GM21447 (cell line): ENCODE results near the gene CHAC1.

Experiments
- ATAC-seq: cut with Tn5 transposase; IDR thresholded peaks from one replicate; pipeline ENCODE4 v1.9.1; 2021; ENCODE audit not compliant: unreplicated experiment

The CHAC1 gene

DNA sequence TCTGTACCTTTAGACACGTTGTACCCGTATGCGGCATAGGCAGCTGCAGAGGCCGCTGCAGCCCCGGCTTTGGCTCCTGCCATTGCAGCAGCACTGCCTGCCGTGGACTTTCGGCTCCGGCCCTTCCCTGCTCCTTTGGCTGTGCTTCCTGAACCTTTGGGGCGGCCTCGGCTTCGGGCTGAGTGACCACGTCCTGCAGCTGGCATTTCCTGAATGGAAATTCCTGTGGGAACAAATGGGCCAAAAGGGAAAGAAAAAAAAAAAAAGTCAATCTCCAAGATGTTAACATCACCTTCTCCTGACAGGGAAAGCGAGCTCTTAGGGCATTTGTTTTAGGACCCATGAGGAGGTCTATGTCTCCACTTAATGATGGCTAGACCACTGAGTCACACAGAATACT lies 29.6 kb downstream of the CHAC1 start:
- ATAC-seq = no peak

DNA sequence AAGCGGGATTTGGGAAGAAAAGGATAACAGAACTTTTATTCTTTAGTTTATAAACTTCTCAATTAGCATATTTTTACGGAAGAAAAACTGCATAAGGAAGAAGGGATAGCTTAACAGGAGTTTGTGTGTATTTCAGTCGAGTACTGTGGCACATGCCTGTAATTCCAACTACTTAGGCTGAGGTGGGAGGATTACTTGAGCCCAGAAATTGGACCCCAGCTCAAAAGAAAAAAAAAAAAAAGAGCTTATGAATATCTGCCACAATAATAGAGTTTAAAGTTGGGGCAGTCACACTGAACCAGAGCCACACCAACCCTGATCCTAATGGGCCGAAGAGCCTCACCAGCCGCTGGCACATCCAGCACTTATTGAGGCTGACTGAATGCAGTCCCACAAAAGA lies 31.1 kb downstream of the CHAC1 start:
- ATAC-seq = no peak

DNA sequence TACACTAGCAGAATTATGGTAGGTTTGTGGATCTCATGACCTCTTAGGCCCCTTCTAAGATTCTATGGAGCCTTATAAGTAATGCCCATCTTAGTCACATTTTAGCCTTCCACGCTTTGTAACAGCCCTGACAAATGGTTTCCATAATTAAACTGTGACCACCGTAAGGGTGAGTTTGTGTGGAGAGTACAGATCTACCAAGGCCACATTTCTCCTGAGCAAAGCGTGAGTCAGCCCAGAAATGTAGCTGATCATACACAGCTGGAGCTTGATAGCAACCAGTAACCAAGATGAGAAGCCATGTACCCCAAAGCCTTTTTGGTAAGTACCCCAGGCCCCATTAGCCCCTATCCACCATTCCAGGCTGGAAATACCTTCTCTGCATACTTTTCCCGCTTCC lies 31.7 kb downstream of the CHAC1 start:
- ATAC-seq = no peak

DNA sequence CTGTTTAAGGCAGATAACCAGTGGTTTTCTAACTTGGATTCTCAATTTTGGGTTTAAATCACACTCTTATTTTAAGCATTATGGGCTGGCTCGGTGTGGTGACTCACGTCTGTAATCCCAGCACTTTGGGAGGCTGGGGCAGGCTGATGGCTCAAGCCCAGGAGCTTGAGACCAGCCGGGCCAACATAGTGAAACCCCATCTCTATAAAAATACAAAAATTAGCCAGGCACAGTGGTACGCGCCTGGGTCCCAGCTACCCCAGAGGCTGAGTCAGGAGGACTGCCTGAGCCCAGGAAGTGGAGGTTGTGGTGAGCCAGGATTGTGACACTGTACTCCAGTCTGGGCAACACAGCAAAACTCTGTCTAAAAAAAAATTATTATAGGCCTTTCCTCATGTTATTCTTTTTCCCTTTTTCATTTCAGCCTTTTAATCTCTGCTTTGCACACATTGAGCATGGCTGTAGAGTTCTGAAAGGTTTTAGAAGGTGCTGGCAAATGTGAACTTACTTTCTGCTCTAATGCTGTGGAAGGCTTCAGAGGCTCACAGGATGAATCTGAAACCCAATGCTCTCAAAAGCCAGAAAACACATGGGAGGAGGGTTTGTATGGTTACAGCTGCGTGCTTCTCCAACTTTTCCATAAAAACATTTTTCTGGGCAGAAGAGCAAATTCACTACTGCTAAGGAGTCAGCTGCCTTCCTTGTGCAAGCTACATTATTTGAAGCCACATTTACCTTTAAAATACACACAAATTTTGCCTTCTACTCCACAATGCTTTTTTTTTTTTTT lies 32.5 kb downstream of the CHAC1 start:
- ATAC-seq = no peak

DNA sequence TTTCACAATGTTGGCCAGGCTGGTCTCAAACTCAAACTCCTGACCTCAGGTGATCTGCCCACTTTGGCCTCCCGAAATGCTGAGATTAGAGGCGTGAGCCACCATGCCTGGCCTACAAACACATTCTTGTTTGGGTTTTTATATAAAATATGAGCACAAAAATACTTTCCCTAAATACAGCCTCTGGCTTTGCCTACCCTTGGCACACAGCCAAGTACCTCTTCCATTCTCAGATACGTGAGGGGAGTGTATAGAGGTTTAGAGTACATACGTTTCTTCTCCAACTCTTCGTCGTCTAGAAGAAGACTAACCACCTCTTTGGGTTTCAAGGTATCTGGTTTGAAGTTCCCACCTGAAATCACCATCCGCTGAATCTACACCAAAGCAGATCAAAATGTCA lies 33.5 kb downstream of the CHAC1 start:
- no peak for ATAC-seq

DNA sequence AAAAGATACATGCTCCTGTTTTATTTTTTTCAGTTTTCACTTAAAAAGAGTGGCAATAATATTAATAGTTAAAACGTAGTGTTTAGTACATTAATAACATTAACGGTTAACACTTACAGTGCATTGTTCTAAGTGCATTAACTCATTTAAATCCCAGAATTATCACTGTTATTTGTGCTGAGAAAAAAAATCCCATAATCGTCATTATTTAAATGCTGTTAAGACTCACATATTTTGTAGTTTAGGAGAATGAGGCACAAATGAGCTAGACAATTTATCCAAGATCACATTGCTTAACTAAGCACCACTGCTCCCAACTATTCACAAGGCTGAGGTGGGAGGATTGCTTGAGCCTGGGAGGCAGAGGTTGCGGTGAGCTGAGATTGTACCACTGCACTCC lies 34.9 kb downstream of the CHAC1 start:
- no peak for ATAC-seq

DNA sequence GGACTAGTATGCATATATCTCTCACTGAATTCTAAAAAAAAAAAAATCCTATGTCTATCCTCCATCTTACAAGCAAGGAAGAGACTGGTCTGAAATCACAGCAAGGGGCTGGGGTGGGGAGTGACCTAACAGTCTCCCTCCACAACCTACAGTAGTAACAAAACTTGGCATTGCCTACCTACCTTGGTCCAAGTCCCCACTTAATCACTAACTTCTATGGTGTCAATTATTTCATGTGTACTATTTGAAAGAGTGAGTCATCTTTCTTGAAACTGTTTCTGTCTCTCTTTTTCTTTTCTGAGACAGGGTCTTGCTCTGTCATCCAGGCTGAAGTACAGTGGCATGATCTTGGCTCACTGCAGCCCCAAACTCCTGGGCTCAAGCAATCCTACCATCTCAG lies 36.8 kb downstream of the CHAC1 start:
- no peak for ATAC-seq

DNA sequence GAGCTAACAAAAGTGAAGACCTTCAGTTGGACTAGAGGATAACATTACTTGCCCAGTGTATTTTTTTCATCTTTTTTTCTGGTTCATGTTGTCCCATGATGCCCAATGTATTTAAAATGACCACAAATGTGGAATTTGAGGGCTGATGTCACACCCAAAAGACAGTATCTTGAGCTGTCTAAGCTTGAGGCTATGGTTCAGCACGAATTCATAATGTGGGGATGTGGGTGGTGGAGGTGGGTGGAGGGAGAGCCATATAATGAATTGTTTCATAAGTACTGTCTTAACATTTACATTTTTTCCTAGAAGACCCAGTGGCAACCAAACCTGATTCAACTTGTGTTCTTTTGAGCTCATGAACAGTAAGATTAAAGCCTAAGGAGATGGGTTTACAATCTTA lies 37.5 kb downstream of the CHAC1 start:
- no peak for ATAC-seq

DNA sequence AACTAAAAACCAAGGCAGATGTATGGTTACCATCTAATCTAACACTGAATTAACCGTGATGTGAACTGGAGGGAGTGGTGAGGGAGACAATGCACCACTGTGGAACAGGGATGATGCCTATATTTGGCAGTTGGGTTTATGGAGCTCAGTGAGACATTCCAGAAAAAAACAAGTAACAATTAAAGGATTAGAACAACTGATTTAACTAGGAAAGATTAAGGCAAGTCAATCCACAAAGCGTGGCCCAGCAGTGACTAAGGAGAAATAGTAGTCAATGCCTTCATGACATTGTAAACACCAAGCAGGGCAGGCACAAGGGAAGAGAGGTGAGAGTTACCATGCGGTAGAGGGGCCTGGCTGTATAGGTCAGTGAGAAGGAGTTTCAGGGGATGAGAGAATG lies 38.1 kb downstream of the CHAC1 start:
- ATAC-seq = no peak

DNA sequence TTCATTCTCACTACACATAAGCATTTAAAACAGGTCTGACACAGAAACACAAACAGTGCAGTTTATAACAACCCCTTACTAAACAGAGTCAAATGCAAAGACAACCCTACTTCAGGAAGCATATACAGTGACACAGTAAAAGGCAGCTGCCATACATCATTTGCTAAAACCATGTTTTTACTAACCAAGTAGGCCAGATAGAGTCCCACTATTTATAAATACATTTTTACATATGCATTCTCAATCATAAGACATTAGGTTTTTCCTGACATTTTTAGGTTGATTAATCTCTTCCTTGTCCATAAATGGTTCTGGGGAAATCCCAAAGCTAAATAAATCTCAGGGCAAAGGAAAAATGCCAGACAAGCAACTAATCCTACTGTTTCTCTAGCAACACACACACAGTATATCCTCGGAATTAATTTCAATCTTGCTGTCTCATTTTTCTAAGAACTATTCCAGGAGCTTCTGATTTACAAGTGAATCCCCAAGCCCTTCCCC lies 39.0 kb downstream of the CHAC1 start:
- no peak for ATAC-seq

DNA sequence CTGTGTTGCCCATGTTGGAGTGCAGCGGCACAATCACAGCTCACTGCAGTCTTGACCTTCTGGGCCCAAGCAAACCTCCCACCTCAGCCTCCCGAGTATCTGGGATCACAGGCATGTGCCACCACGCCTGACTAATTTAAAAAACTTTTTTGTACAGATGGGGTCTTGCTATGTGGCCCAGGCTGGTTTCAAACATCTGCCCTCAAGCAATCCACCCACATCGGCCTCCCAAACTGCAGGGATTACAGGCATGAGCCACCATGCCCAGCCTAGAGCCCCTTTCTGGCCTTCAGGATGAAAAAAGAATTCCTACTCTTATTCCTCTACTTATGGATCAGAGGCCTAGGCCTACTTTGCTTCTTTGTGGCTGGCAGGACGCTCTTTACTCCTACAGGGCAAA lies 39.6 kb downstream of the CHAC1 start:
- ATAC-seq = no peak

DNA sequence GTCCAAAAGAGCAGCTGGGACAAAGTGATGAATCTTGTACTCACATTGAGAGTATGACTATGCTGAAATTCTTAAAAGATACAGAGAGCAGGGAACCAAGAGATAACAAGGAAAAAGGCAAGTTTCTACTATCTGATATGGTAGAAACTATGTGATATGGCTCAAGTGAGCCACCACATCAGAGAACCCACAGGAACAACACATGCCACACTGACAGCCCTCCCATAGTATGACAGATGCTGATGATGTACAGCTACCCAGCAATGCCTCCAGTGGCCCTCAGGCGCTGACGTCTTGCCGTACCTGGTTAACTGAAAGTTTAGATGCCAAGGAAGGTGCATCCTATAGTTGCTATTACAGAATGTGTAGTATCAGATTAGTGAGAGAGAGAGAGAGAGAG lies 42.4 kb downstream of the CHAC1 start:
- ATAC-seq = no peak

DNA sequence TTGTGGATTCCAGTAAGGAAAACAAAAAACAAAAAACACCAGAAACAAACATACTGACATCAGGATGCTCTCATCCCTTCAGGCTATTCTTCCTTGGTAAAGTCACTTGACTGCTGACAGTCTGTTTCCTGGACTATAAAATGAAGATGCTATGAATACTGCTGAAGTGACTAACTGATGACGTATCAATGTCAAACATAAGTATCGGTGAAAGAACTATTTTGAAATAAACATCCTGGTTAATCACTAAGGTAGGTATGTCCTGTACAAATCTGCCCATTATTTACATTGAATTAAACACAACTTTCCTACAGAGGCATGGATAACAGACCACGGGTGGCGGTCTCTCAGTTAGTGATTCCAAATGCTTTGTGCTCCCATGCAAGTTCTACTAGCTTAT lies 45.9 kb downstream of the CHAC1 start:
- no peak for ATAC-seq

DNA sequence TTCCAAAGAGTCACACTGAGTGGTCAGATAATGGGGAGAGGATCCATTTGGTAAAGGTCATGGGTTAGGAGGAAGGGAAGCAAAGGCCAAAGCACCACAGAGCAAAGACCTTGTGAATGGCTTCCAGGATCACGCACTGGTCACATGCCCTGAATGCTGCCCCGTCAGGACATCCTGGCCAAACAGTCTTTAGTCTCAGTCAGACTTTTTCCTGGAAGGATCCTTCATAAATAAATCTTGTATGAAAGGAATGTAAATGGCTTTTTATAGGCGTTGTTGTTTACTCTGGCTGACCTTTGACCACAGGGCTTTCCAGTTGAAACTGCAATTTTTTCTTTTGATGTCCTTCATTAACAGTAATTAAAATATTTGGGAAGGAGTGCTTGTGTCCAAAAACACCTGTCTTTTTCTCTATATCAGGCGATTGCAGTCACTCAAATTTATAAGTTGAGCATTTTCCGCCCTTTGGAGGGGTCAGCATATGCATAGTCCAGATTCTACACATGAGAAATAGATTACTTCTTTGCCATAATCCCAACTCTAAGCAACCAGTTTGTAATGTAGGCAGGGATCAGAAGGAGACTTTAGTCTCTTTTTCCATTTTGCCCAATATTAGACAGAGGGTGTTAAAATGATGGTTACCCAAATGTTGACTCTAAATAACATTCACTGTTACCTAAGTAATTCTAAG lies 48.4 kb downstream of the CHAC1 start:
- ATAC-seq = no peak

DNA sequence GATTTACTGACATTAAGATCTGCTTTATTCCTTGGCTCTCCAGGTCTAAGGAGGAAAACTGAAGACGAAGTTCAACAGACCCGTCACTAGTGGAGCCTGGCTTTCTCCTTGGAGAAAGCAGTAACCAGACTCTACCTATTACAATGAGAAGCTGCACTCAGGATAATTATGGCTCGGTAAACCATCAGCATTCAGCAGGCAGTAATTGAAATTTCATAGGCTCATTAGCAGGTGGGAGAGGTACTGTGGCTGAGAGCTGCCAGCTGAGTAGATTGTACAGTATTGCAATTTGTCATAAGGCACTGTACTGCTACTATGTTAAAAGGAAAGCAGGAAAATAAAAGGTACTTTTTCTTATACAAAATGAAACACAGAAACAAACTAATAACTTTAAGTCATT lies 51.2 kb downstream of the CHAC1 start:
- ATAC-seq = no peak
